HEK293 (cell line): Measurements from ENCODE around the gene SEPTIN5.

ENCODE experiments used
- CTCF ChIA-PET: fragments of 350-600 bp; formaldehyde crosslinking; extraction: SDS; loops from one replicate; lab custom pipeline; 2021; ENCODE audit warnings: antibody characterized with exemption; lab: Yijun Ruan, JAX
- POLR2A ChIA-PET: fragments of 300-600 bp; formaldehyde crosslinking; extraction: SDS; loops from one replicate; lab custom pipeline; 2020; ENCODE audit warnings: antibody characterized with exemption, inconsistent platforms; lab: Yijun Ruan, JAX
- H3K27ac ChIP-seq: fragments of 200-500 bp; sonication (Bioruptor generic); 2 replicates; pipeline ENCODE4 v1.5.1; 2014; ENCODE audit warnings: low read depth, low read length, control low read depth, inconsistent platforms; ENCODE audit errors: extremely low read depth
- H3K36me3 ChIP-seq, 2 experiments: fragments of 200-500 bp in 1 of 2; sonication (Bioruptor generic) in 1 of 2; 1 replicate in 1 of 2; 2 replicates in 1 of 2; pipeline ENCODE4 v1.5.1; 2014 to 2017; ENCODE audit warnings: inconsistent platforms in 2 of 2, low read length in 2 of 2; ENCODE audit not compliant: control insufficient read depth in 2 of 2, insufficient read depth in 1 of 2
- H3K4me1 ChIP-seq: fragments of 200-500 bp; sonication (Bioruptor generic); 2 replicates; pipeline ENCODE4 v1.5.1; 2014; ENCODE audit warnings: mild to moderate bottlenecking, low read length, inconsistent platforms; ENCODE audit not compliant: control insufficient read depth, insufficient read depth
- H3K4me3 ChIP-seq: 2 replicates; pipeline ENCODE4 v1.5.1; 2011; ENCODE audit warnings: low read depth, mild to moderate bottlenecking, control low read depth, low read length, moderate library complexity
- H3K9me3 ChIP-seq: fragments of 200-500 bp; sonication (Bioruptor generic); 2 replicates; pipeline ENCODE4 v1.5.1; 2014; ENCODE audit warnings: low read depth, low read length, inconsistent platforms; ENCODE audit not compliant: control insufficient read depth, insufficient read depth
- CTCF ChIP-seq: fragments of 450-650 bp; formaldehyde crosslinking; IDR thresholded peaks from 2 replicates; pipeline ENCODE4 v1.5.1; 2016; ENCODE audit warnings: missing biosample characterization, missing genetic modification characterization
- GLIS2 ChIP-seq: fragments of 450-650 bp; formaldehyde crosslinking; IDR thresholded peaks from 2 replicates; pipeline ENCODE4 v1.5.1; 2016; ENCODE audit warnings: missing biosample characterization, missing genetic modification characterization
- KLF9 ChIP-seq: fragments of 450-650 bp; formaldehyde crosslinking; IDR thresholded peaks from 2 replicates; pipeline ENCODE4 v1.5.1; 2016; ENCODE audit warnings: missing biosample characterization, missing genetic modification characterization, low read depth
- ZBTB21 ChIP-seq: fragments of 450-650 bp; formaldehyde crosslinking; IDR thresholded peaks from 2 replicates; pipeline ENCODE4 v1.5.1; 2017; ENCODE audit warnings: missing biosample characterization, missing genetic modification characterization
- ZNF16 ChIP-seq: fragments of 450-650 bp; formaldehyde crosslinking; IDR thresholded peaks from 2 replicates; pipeline ENCODE4 v1.5.1; 2016; ENCODE audit warnings: low read depth, missing biosample characterization, missing genetic modification characterization
- ZNF18 ChIP-seq: fragments of 450-650 bp; formaldehyde crosslinking; IDR thresholded peaks from 2 replicates; pipeline ENCODE4 v1.5.1; 2016; ENCODE audit warnings: missing biosample characterization, missing genetic modification characterization
- ZNF341 ChIP-seq: fragments of 450-650 bp; formaldehyde crosslinking; IDR thresholded peaks from 2 replicates; pipeline ENCODE4; 2016; ENCODE audit warnings: low read depth, missing biosample characterization, missing genetic modification characterization
- ZNF548 ChIP-seq: fragments of 450-650 bp; formaldehyde crosslinking; IDR thresholded peaks from 2 replicates; pipeline ENCODE4 v1.5.1; 2016; ENCODE audit warnings: missing biosample characterization, missing genetic modification characterization
- ZNF692 ChIP-seq: fragments of 450-650 bp; formaldehyde crosslinking; IDR thresholded peaks from 2 replicates; pipeline ENCODE4 v1.5.1; 2016; ENCODE audit warnings: missing biosample characterization, missing genetic modification characterization
- ZNF76 ChIP-seq: fragments of 450-650 bp; formaldehyde crosslinking; IDR thresholded peaks from 2 replicates; pipeline ENCODE4; 2016; ENCODE audit warnings: low read depth, missing biosample characterization, missing genetic modification characterization, borderline replicate concordance
- ZNF785 ChIP-seq: fragments of 450-650 bp; formaldehyde crosslinking; IDR thresholded peaks from 2 replicates; pipeline ENCODE4 v1.5.1; 2016; ENCODE audit warnings: missing biosample characterization, missing genetic modification characterization
- ZNF791 ChIP-seq: fragments of 450-650 bp; formaldehyde crosslinking; IDR thresholded peaks from 2 replicates; pipeline ENCODE4 v1.5.1; 2016; ENCODE audit warnings: missing biosample characterization, missing genetic modification characterization
- ZXDB ChIP-seq: fragments of 450-650 bp; formaldehyde crosslinking; IDR thresholded peaks from 2 replicates; pipeline ENCODE4 v1.5.1; 2016; ENCODE audit warnings: missing biosample characterization, missing genetic modification characterization
- TF ChIP-seq, protein P1 (sequence below): fragments of 450-650 bp; formaldehyde crosslinking; IDR thresholded peaks from 2 replicates; pipeline ENCODE4 v1.5.1; 2016; ENCODE audit warnings: missing biosample characterization, missing genetic modification characterization
- TF ChIP-seq, protein P2 (sequence below): fragments of 450-650 bp; formaldehyde crosslinking; IDR thresholded peaks from 2 replicates; pipeline ENCODE4 v1.5.1; 2016; ENCODE audit warnings: missing biosample characterization, missing genetic modification characterization
- TF ChIP-seq, protein P3 (sequence below): fragments of 450-650 bp; formaldehyde crosslinking; IDR thresholded peaks from 2 replicates; pipeline ENCODE4 v1.5.1; 2016; ENCODE audit warnings: missing biosample characterization, missing genetic modification characterization
- TF ChIP-seq, protein P4 (sequence below): fragments of 450-650 bp; formaldehyde crosslinking; IDR thresholded peaks from 2 replicates; pipeline ENCODE4 v1.5.1; 2016; ENCODE audit warnings: missing biosample characterization, missing genetic modification characterization

Gene SEPTIN5

DNA sequence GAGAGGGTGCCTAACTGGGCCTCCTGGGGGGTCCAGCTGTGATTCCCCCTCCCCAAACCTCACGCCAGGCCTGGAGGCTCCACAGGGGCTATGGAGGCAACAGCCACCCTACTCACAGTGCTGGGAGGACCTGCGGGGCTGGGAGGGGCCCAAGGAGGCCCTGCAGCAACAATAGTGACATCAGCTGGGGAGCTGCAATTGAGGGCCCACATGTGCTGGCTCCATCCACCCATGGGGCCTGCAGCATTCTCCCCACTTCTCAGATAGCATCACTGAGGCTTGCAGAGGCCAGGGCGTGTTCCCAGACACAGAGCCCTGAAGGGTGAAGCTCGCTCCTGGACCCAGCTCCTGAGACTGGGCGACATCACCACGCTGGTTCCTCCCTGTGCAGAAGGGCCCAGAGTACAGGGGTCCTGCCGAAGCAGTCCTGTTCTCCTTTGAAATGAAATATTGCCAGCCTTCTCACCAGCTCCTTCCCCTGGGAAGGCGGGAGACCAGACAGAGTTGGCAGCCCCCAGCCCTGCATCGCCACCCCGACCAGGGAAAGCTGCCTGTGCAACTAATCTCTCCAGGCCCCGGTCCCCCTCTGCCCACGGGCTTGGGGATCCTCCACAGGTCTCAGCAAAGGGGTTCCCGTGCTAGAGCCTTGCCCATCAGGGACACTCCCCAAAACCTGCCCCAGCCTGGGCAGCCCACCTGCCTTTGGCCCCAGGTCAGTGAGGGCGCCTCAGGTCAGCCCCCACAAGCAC lies 37.4 kb downstream of the SEPTIN5 start (continued):
- TF ChIP-seq, protein P1, sequence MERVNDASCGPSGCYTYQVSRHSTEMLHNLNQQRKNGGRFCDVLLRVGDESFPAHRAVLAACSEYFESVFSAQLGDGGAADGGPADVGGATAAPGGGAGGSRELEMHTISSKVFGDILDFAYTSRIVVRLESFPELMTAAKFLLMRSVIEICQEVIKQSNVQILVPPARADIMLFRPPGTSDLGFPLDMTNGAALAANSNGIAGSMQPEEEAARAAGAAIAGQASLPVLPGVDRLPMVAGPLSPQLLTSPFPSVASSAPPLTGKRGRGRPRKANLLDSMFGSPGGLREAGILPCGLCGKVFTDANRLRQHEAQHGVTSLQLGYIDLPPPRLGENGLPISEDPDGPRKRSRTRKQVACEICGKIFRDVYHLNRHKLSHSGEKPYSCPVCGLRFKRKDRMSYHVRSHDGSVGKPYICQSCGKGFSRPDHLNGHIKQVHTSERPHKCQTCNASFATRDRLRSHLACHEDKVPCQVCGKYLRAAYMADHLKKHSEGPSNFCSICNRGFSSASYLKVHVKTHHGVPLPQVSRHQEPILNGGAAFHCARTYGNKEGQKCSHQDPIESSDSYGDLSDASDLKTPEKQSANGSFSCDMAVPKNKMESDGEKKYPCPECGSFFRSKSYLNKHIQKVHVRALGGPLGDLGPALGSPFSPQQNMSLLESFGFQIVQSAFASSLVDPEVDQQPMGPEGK (tag by site-specific recombination), result no peak
- peak; percentile 43 for TF ChIP-seq ZNF341 (tag by site-specific recombination)
- peak; percentile 65; the same call in 1 of the 2 replicates for TF ChIP-seq ZNF692 (tag by site-specific recombination)
- TF ChIP-seq, protein P2, sequence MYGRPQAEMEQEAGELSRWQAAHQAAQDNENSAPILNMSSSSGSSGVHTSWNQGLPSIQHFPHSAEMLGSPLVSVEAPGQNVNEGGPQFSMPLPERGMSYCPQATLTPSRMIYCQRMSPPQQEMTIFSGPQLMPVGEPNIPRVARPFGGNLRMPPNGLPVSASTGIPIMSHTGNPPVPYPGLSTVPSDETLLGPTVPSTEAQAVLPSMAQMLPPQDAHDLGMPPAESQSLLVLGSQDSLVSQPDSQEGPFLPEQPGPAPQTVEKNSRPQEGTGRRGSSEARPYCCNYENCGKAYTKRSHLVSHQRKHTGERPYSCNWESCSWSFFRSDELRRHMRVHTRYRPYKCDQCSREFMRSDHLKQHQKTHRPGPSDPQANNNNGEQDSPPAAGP (tag by site-specific recombination), result 0 out of 2 replicates have a peak, but pooled peaks have one; percentile 33
- TF ChIP-seq, protein P3, sequence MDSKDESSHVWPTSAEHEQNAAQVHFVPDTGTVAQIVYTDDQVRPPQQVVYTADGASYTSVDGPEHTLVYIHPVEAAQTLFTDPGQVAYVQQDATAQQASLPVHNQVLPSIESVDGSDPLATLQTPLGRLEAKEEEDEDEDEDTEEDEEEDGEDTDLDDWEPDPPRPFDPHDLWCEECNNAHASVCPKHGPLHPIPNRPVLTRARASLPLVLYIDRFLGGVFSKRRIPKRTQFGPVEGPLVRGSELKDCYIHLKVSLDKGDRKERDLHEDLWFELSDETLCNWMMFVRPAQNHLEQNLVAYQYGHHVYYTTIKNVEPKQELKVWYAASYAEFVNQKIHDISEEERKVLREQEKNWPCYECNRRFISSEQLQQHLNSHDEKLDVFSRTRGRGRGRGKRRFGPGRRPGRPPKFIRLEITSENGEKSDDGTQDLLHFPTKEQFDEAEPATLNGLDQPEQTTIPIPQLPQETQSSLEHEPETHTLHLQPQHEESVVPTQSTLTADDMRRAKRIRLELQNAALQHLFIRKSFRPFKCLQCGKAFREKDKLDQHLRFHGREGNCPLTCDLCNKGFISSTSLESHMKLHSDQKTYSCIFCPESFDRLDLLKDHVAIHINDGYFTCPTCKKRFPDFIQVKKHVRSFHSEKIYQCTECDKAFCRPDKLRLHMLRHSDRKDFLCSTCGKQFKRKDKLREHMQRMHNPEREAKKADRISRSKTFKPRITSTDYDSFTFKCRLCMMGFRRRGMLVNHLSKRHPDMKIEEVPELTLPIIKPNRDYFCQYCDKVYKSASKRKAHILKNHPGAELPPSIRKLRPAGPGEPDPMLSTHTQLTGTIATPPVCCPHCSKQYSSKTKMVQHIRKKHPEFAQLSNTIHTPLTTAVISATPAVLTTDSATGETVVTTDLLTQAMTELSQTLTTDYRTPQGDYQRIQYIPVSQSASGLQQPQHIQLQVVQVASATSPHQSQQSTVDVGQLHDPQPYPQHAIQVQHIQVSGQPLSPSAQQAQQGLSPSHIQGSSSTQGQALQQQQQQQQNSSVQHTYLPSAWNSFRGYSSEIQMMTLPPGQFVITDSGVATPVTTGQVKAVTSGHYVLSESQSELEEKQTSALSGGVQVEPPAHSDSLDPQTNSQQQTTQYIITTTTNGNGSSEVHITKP (tag by site-specific recombination), result no peak
- no peak for TF ChIP-seq ZNF16 (tag by site-specific recombination)
- no peak for TF ChIP-seq KLF9 (tag by site-specific recombination)
- no peak for TF ChIP-seq ZNF76 (tag by site-specific recombination)
- TF ChIP-seq ZNF548 (tag by site-specific recombination), result peak; percentile 60; the same call in 1 of the 2 replicates
- TF ChIP-seq ZBTB21 (tag by site-specific recombination), result no peak
- TF ChIP-seq GLIS2, result 0 out of 2 replicates have a peak, but pooled peaks have one; percentile 18

- ChIA-PET POLR2A (no interaction called here), CTCF (interaction anchor here (1.1 to 5.3 kb wide), 7 partner anchors 8 to 42 kb away, joined by 3 to 42 read pairs (median 6); no protein-coding TSS in a partner anchor)
- TF ChIP-seq, protein P4, sequence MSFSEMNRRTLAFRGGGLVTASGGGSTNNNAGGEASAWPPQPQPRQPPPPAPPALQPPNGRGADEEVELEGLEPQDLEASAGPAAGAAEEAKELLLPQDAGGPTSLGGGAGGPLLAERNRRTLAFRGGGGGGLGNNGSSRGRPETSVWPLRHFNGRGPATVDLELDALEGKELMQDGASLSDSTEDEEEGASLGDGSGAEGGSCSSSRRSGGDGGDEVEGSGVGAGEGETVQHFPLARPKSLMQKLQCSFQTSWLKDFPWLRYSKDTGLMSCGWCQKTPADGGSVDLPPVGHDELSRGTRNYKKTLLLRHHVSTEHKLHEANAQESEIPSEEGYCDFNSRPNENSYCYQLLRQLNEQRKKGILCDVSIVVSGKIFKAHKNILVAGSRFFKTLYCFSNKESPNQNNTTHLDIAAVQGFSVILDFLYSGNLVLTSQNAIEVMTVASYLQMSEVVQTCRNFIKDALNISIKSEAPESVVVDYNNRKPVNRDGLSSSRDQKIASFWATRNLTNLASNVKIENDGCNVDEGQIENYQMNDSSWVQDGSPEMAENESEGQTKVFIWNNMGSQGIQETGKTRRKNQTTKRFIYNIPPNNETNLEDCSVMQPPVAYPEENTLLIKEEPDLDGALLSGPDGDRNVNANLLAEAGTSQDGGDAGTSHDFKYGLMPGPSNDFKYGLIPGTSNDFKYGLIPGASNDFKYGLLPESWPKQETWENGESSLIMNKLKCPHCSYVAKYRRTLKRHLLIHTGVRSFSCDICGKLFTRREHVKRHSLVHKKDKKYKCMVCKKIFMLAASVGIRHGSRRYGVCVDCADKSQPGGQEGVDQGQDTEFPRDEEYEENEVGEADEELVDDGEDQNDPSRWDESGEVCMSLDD (tag by site-specific recombination), result no peak
- TF ChIP-seq ZNF18 (tag by site-specific recombination), result peak; percentile 89
- TF ChIP-seq CTCF (tag by site-specific recombination), result peak; percentile 48
- TF ChIP-seq ZXDB (tag by site-specific recombination), result no peak
- no peak for TF ChIP-seq ZNF791 (tag by site-specific recombination)
- TF ChIP-seq ZNF785 (tag by site-specific recombination), result no peak
- Histone ChIP-seq H3K36me3 (no peaks in the 10 kb centered on the region), H3K9me3 (no peaks in the 10 kb centered on the region), H3K27ac (no peak overlapping the region), H3K4me1 (no peaks in the 10 kb centered on the region), H3K4me3 (no peak overlapping the region)
These were observed 39.0 kb downstream of the SEPTIN5 start for GRCh38 chr22:19753090-19753842.
